GM12878 (cell line): Measurements from ENCODE around the gene RPS6KA5. TPM values are rescaled to one million over a fixed set of nuclear protein-coding genes. Genes with fewer than 3 reads are reported as not detected.

Experiments used
- ATAC-seq: fragments of 200-7000 bp; cut with Tn5 transposase; 3 replicates; pipeline ENCODE4 v1.9.1; 2020; ENCODE audit warnings: mild to moderate bottlenecking, moderate library complexity
- BruUV-seq: library from RNA; stranded (reverse); fragments of 400-500 nt; replicated peaks from 2 replicates; lab custom pipeline; 2021; lab: Mats Ljungman, UMichigan
- CTCF ChIA-PET: fragments of 300-600 bp; sonication (Branson Sonifier 250); formaldehyde crosslinking; extraction: SDS; loops from one replicate; lab custom pipeline; 2021; ENCODE audit warnings: inconsistent platforms; lab: Yijun Ruan, JAX
- POLR2A ChIA-PET: fragments of 350-600 bp; formaldehyde crosslinking; extraction: SDS; loops from one replicate; lab custom pipeline; 2021; ENCODE audit warnings: inconsistent platforms; lab: Charles Lee
- RAD21 ChIA-PET: fragments of 300-600 bp; sonication (Branson Sonifier 250); formaldehyde crosslinking; loops from one replicate; lab custom pipeline; 2023; ENCODE audit warnings: antibody characterized with exemption; ENCODE audit not compliant: unreplicated experiment; lab: Charles Lee
- SMC1A ChIA-PET: fragments of 300-600 bp; sonication (Branson Sonifier 250); formaldehyde crosslinking; loops from one replicate; lab custom pipeline; 2023; ENCODE audit not compliant: unreplicated experiment, uncharacterized antibody; lab: Charles Lee
- DNase-seq: peaks from one replicate; pipeline ENCODE4 v3.0.0-alpha.2; 2011; ENCODE audit warnings: low read depth, low spot score
- FAIRE-seq: peaks from 3 replicates; lab custom pipeline; 2011; peaks lifted over from hg19 to GRCh38; lab: Jason Lieb, UNC
- H2AFZ ChIP-seq: 2 replicates; pipeline ENCODE4 v1.6.0; 2011; ENCODE audit warnings: low read depth, low read length, control low read depth; ENCODE audit not compliant: control insufficient read depth
- H3K27ac ChIP-seq: 2 replicates; pipeline ENCODE4 v1.5.1; 2011; ENCODE audit warnings: control low read depth; ENCODE audit not compliant: control insufficient read depth, insufficient read depth
- H3K27me3 ChIP-seq, 2 experiments: replicated peaks in 1 of 2; 2 replicates each; pipeline versions ENCODE4 v1.6.0 to v1.6.1; 2011; ENCODE audit warnings: low read length in 1 of 2; ENCODE audit not compliant: control insufficient read depth in 2 of 2, insufficient read depth in 2 of 2
- H3K36me3 ChIP-seq, 2 experiments: 2 replicates each; pipeline ENCODE4 v1.5.1; 2011; ENCODE audit warnings: low read length in 1 of 2; ENCODE audit not compliant: control insufficient read depth in 2 of 2, insufficient read depth in 2 of 2
- H3K4me1 ChIP-seq: 2 replicates; pipeline ENCODE4 v1.6.1; 2011; ENCODE audit warnings: mild to moderate bottlenecking, low read length, moderate library complexity, mixed read lengths; ENCODE audit not compliant: control insufficient read depth, insufficient read depth
- H3K4me2 ChIP-seq: 2 replicates; pipeline ENCODE4 v1.6.0; 2011; ENCODE audit warnings: control low read depth; ENCODE audit not compliant: control insufficient read depth, insufficient read depth
- H3K4me3 ChIP-seq: fragments of 200-600 bp; sonication (generic); 2 replicates; pipeline ENCODE4 v1.5.1; 2016
- H3K79me2 ChIP-seq: 2 replicates; pipeline ENCODE4 v1.6.0; 2011; ENCODE audit warnings: low read length; ENCODE audit not compliant: control insufficient read depth, insufficient read depth
- H3K9ac ChIP-seq: 2 replicates; pipeline ENCODE4 v1.8.0; 2011; ENCODE audit warnings: low read length, control low read depth, mixed read lengths; ENCODE audit not compliant: control insufficient read depth, insufficient read depth
- H3K9me3 ChIP-seq: replicated peaks from 3 replicates; pipeline ENCODE4 v1.5.1; 2011; ENCODE audit warnings: mild to moderate bottlenecking, low read length; ENCODE audit not compliant: control insufficient read depth, insufficient read depth
- H4K20me1 ChIP-seq: 2 replicates; pipeline ENCODE4 v1.6.0; 2011; ENCODE audit not compliant: control insufficient read depth, insufficient read depth
- MEF2B ChIP-seq: fragments of 450-650 bp; IDR thresholded peaks from 2 replicates; pipeline ENCODE4 v1.6.1; 2018; ENCODE audit warnings: mild to moderate bottlenecking, moderate library complexity; ENCODE audit not compliant: partially characterized antibody, poor library complexity, severe bottlenecking
- MTA3 ChIP-seq: IDR thresholded peaks from 2 replicates; pipeline ENCODE4 v1.6.1; 2012; ENCODE audit warnings: low read length, inconsistent platforms, borderline replicate concordance
- PML ChIP-seq: IDR thresholded peaks from 2 replicates; pipeline ENCODE4 v1.6.1; 2012; ENCODE audit warnings: low read length, inconsistent platforms
- SIN3A ChIP-seq: IDR thresholded peaks from 2 replicates; pipeline ENCODE4 v1.6.1; 2012; ENCODE audit warnings: low read depth, low read length, improper control_type of control experiment
- ZNF622 ChIP-seq: fragments of 450-650 bp; IDR thresholded peaks from 2 replicates; pipeline ENCODE4 v1.6.1; 2017; ENCODE audit warnings: mild to moderate bottlenecking, inconsistent platforms
- in situ Hi-C: fragments of 300-500 bp; cut with MboI; formaldehyde crosslinking; loops from 9 replicates; pipeline ENCODE4 v1.14.3; 2018; ENCODE audit warnings: mixed read lengths
- intact Hi-C: fragments of 100-400 bp; cut with micrococcal nuclease; formaldehyde crosslinking; loops from one replicate; pipeline ENCODE4 v1.14.2; 2022; ENCODE audit not compliant: unreplicated experiment
- polyA plus RNA-seq, 11 experiments: library from polyadenylated mRNA; depleted of rRNA in 4 of 11; unstranded in 6 of 11; stranded (reverse) in 5 of 11; fragments of >200 nt; fragmentation: Nextera tagmentation in 4 of 11; fragmentation: Illumina TruSeq in 1 of 11; extraction: Ambion mirVana in 4 of 11; extraction: Trizol in 1 of 11; gene quantifications; 1 replicate in 1 of 11; 2 replicates in 10 of 11; pipeline versions ENCODE4 v1.2.1 to v1.2.3, GENCODE V29; 2011 to 2016; ENCODE audit warnings: inconsistent platforms in 2 of 11, missing spikeins in 2 of 11, low read depth in 1 of 11
- total RNA-seq, 4 experiments: library from RNA; depleted of rRNA in 3 of 4; stranded (reverse); fragments of >200 nt in 3 of 4; fragmentation: Illumina TruSeq in 1 of 4; extraction: Trizol in 1 of 4; gene quantifications; 2 replicates each; pipeline versions ENCODE4 v1.2.1 to v1.2.3, GENCODE V29; 2013 to 2021
- TF ChIP-seq, protein P1 (sequence below): IDR thresholded peaks from 2 replicates; pipeline ENCODE4 v1.6.1; 2012; ENCODE audit warnings: low read depth, low read length, improper control_type of control experiment
- TF ChIP-seq, protein P2 (sequence below): fragments of 450-650 bp; IDR thresholded peaks from 2 replicates; pipeline ENCODE4 v1.6.1; 2017; ENCODE audit warnings: mild to moderate bottlenecking, moderate library complexity
- TF ChIP-seq, protein P3 (sequence below): fragments of 450-650 bp; IDR thresholded peaks from 2 replicates; pipeline ENCODE4 v1.6.1; 2017; ENCODE audit warnings: mild to moderate bottlenecking, moderate library complexity

RPS6KA5 gene
- total and polyA plus RNA-seq, 10 of the 15 experiments (the other 5 are each of a cell fraction or from before 2014, with no cell fraction given), result 1.4 to 7.0 (median 3.7) TPM

DNA sequence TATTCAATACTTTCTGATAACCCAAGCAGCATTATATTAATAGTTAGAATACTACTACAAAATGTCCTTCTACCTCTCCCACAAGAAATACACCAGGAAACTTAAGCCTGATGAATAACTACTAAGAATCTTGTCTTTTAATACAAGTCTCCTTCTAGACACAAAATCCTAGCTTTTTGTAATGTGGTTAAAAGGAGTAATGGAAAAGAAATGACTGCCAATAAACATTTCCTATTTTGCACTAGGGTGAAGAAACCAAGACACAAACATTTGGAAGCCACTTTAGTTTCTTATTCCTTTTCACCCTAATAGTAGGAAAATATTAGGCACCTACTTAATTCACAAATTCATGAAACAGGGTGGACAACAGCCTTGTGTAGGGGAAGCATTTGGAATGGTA, 192.9 kb downstream of the RPS6KA5 start (continued):
- TF ChIP-seq MEF2B, result no peak
- TF ChIP-seq ZNF622, result no peak

DNA sequence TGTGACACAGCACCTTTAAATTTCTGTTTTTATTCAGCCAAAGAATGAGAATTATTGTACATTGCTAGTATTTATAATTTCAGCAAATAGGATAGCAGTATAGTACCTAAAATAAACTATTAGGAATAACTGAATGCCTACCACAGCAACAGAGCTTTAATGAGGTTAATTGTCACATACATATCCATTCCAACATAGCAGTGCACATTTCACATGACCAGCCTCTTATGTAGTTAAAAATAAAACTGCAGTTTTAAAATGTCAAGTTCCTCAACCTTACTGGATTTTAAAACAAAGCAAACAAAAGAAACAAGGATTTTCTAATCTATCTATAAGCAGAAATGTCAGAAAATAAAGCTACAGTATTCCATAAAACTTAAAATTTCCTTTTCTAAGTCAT, 193.6 kb downstream of the RPS6KA5 start:
- CTCF ChIA-PET, result interaction anchor here (0.7 to 3.3 kb wide), 2 partner anchors 36 to 147 kb away, joined by 3 to 13 read pairs; no protein-coding TSS in a partner anchor
- Histone ChIP-seq H3K27ac (no peak overlapping the region), H3K4me1 (no peaks in the 10 kb centered on the region), H3K79me2 (no peaks in the 10 kb centered on the region), H4K20me1 (no peaks in the 10 kb centered on the region), H2AFZ (no peak overlapping the region), H3K9me3 (no peaks in the 10 kb centered on the region), H3K27me3 (no peaks in the 10 kb centered on the region)
- no TSS peak for BruUV-seq
- FAIRE-seq, result no peak
- POLR2A ChIA-PET, result no interaction called here
- no peak for TF ChIP-seq SIN3A
- TF ChIP-seq, protein P1, sequence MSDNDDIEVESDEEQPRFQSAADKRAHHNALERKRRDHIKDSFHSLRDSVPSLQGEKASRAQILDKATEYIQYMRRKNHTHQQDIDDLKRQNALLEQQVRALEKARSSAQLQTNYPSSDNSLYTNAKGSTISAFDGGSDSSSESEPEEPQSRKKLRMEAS, result no peak
- TF ChIP-seq, protein P2, sequence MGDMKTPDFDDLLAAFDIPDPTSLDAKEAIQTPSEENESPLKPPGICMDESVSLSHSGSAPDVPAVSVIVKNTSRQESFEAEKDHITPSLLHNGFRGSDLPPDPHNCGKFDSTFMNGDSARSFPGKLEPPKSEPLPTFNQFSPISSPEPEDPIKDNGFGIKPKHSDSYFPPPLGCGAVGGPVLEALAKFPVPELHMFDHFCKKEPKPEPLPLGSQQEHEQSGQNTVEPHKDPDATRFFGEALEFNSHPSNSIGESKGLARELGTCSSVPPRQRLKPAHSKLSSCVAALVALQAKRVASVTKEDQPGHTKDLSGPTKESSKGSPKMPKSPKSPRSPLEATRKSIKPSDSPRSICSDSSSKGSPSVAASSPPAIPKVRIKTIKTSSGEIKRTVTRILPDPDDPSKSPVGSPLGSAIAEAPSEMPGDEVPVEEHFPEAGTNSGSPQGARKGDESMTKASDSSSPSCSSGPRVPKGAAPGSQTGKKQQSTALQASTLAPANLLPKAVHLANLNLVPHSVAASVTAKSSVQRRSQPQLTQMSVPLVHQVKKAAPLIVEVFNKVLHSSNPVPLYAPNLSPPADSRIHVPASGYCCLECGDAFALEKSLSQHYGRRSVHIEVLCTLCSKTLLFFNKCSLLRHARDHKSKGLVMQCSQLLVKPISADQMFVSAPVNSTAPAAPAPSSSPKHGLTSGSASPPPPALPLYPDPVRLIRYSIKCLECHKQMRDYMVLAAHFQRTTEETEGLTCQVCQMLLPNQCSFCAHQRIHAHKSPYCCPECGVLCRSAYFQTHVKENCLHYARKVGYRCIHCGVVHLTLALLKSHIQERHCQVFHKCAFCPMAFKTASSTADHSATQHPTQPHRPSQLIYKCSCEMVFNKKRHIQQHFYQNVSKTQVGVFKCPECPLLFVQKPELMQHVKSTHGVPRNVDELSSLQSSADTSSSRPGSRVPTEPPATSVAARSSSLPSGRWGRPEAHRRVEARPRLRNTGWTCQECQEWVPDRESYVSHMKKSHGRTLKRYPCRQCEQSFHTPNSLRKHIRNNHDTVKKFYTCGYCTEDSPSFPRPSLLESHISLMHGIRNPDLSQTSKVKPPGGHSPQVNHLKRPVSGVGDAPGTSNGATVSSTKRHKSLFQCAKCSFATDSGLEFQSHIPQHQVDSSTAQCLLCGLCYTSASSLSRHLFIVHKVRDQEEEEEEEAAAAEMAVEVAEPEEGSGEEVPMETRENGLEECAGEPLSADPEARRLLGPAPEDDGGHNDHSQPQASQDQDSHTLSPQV, result no peak
- TF ChIP-seq, protein P3, sequence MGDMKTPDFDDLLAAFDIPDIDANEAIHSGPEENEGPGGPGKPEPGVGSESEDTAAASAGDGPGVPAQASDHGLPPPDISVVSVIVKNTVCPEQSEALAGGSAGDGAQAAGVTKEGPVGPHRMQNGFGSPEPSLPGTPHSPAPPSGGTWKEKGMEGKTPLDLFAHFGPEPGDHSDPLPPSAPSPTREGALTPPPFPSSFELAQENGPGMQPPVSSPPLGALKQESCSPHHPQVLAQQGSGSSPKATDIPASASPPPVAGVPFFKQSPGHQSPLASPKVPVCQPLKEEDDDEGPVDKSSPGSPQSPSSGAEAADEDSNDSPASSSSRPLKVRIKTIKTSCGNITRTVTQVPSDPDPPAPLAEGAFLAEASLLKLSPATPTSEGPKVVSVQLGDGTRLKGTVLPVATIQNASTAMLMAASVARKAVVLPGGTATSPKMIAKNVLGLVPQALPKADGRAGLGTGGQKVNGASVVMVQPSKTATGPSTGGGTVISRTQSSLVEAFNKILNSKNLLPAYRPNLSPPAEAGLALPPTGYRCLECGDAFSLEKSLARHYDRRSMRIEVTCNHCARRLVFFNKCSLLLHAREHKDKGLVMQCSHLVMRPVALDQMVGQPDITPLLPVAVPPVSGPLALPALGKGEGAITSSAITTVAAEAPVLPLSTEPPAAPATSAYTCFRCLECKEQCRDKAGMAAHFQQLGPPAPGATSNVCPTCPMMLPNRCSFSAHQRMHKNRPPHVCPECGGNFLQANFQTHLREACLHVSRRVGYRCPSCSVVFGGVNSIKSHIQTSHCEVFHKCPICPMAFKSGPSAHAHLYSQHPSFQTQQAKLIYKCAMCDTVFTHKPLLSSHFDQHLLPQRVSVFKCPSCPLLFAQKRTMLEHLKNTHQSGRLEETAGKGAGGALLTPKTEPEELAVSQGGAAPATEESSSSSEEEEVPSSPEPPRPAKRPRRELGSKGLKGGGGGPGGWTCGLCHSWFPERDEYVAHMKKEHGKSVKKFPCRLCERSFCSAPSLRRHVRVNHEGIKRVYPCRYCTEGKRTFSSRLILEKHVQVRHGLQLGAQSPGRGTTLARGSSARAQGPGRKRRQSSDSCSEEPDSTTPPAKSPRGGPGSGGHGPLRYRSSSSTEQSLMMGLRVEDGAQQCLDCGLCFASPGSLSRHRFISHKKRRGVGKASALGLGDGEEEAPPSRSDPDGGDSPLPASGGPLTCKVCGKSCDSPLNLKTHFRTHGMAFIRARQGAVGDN, result no peak
- no peak for TF ChIP-seq MTA3
- TF ChIP-seq PML, result no peak
- TF ChIP-seq, all 136 proteins: peak for 0
- in situ Hi-C loops (no loop called here), intact Hi-C loops (no loop called here)
- no peak for ATAC-seq
- H3K36me3 ChIP-seq, result no peaks in the 10 kb centered on the region
- DNase-seq, result no peak
- no peak overlapping the region for H3K9ac ChIP-seq
- ChIA-PET RAD21 (interaction anchor here (2.2 kb wide), 1 partner anchor 307 kb away, joined by 10 read pairs; no protein-coding TSS in a partner anchor), SMC1A (interaction anchor here (1.4 kb wide), 1 partner anchor 9 kb away, joined by 5 read pairs; no protein-coding TSS in a partner anchor)
- H3K4me2 ChIP-seq, result no peak overlapping the region
- H3K4me3 ChIP-seq, result no peak overlapping the region
